ENCODE measurements around the gene CNTFR. TPM values are rescaled to one million over a fixed set of nuclear protein-coding genes. Genes with fewer than 3 reads are reported as not detected.

Gene CNTFR
- total and polyA plus RNA-seq, 10 of the 15 experiments (the other 5 are each of a cell fraction or from before 2014, with no cell fraction given), result not detected

DNA sequence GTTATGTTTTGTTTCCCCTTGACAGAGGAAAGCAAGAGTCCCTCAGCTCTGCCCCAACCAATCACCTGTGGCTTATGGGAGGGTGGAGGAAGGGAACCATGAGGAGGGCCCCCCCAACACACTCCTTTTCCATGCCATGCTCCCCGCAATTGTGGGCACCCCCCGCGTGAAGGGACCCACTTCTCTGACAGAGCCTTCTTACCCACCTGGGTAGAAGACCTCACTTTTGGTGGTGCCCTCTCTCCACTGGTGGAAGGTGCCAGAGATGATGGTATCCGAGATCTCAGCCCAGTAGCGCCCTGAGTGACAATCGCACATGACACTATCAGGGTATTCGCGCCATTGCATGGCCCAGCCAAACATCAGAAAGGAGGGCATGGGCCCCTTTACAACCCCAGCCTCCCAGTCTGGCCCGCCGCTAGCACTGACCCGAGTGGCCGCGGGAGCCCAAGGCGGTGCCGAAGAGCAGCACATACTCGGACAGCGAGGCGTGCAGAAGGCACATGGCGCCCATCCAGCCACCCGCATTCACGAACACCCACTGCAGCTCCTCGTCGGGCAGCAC, 47.3 kb upstream of the CNTFR start (continued):
- TF ChIP-seq FOXK2 (IDR thresholded peaks at IDR 0.05) (no peak), MXI1 (IDR thresholded peaks at IDR 0.05; ENCODE audit: low read depth, low read length) (peak; percentile 43), BRCA1 (IDR thresholded peaks at IDR 0.05; ENCODE audit: low read depth, low read length) (no peak), FOS (IDR thresholded peaks at IDR 0.05; ENCODE audit: borderline replicate concordance, extremely low read depth, insufficient read length) (no peak), CHD2 (IDR thresholded peaks at IDR 0.05; ENCODE audit: borderline replicate concordance, low read depth, low read length) (no peak), IRF4 (IDR thresholded peaks at IDR 0.05; ENCODE audit: low read depth, low read length) (no peak), HDAC2 (IDR thresholded peaks at IDR 0.05) (0 out of 2 replicates have a peak, but pooled peaks have one; percentile 80), SRF (IDR thresholded peaks at IDR 0.05; ENCODE audit: low read depth in 2 of 2, low read length in 2 of 2) (no peak), BACH1 (IDR thresholded peaks at IDR 0.05; ENCODE audit: borderline replicate concordance) (no peak), ZNF274 (IDR thresholded peaks at IDR 0.05; ENCODE audit: insufficient read depth, insufficient read length) (no peak), CBX3 (IDR thresholded peaks at IDR 0.05; ENCODE audit: borderline replicate concordance, low read depth) (no peak), MYC (IDR thresholded peaks at IDR 0.05; ENCODE audit: insufficient read depth, insufficient read length, insufficient replicate concordance, low read length, severe bottlenecking) (peak; percentile 57), PAX5 (IDR thresholded peaks at IDR 0.05; ENCODE audit: borderline replicate concordance, low read depth, low read length) (no peak), TBL1XR1 (IDR thresholded peaks at IDR 0.05; ENCODE audit: low read depth, low read length) (no peak), KAT2A (conservative IDR thresholded peaks at IDR 0.05; ENCODE audit: control insufficient read depth, low read depth, low read length) (no peak), RELA (IDR thresholded peaks at IDR 0.05; ENCODE audit: borderline replicate concordance, partially characterized antibody) (no peak), EZH2 (IDR thresholded peaks at IDR 0.05; ENCODE audit: borderline replicate concordance, control insufficient read depth, low read depth, low read length) (no peak), MEF2B (IDR thresholded peaks at IDR 0.05; ENCODE audit: partially characterized antibody, poor library complexity, severe bottlenecking) (no peak), SREBF1 (IDR thresholded peaks at IDR 0.05; ENCODE audit: low read length) (no peak), CBX5 (IDR thresholded peaks at IDR 0.05; ENCODE audit: low read depth) (no peak)
- TF ChIP-seq, protein P1, sequence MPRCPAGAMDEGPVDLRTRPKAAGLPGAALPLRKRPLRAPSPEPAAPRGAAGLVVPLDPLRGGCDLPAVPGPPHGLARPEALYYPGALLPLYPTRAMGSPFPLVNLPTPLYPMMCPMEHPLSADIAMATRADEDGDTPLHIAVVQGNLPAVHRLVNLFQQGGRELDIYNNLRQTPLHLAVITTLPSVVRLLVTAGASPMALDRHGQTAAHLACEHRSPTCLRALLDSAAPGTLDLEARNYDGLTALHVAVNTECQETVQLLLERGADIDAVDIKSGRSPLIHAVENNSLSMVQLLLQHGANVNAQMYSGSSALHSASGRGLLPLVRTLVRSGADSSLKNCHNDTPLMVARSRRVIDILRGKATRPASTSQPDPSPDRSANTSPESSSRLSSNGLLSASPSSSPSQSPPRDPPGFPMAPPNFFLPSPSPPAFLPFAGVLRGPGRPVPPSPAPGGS (IDR thresholded peaks at IDR 0.05; ENCODE audit: borderline replicate concordance, insufficient read depth, low read depth, low read length, poor library complexity, severe bottlenecking), result no peak
- TF ChIP-seq, protein P2, sequence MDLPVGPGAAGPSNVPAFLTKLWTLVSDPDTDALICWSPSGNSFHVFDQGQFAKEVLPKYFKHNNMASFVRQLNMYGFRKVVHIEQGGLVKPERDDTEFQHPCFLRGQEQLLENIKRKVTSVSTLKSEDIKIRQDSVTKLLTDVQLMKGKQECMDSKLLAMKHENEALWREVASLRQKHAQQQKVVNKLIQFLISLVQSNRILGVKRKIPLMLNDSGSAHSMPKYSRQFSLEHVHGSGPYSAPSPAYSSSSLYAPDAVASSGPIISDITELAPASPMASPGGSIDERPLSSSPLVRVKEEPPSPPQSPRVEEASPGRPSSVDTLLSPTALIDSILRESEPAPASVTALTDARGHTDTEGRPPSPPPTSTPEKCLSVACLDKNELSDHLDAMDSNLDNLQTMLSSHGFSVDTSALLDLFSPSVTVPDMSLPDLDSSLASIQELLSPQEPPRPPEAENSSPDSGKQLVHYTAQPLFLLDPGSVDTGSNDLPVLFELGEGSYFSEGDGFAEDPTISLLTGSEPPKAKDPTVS (IDR thresholded peaks at IDR 0.05; ENCODE audit: low read depth, low read length), result no peak
- TF ChIP-seq, protein P3, sequence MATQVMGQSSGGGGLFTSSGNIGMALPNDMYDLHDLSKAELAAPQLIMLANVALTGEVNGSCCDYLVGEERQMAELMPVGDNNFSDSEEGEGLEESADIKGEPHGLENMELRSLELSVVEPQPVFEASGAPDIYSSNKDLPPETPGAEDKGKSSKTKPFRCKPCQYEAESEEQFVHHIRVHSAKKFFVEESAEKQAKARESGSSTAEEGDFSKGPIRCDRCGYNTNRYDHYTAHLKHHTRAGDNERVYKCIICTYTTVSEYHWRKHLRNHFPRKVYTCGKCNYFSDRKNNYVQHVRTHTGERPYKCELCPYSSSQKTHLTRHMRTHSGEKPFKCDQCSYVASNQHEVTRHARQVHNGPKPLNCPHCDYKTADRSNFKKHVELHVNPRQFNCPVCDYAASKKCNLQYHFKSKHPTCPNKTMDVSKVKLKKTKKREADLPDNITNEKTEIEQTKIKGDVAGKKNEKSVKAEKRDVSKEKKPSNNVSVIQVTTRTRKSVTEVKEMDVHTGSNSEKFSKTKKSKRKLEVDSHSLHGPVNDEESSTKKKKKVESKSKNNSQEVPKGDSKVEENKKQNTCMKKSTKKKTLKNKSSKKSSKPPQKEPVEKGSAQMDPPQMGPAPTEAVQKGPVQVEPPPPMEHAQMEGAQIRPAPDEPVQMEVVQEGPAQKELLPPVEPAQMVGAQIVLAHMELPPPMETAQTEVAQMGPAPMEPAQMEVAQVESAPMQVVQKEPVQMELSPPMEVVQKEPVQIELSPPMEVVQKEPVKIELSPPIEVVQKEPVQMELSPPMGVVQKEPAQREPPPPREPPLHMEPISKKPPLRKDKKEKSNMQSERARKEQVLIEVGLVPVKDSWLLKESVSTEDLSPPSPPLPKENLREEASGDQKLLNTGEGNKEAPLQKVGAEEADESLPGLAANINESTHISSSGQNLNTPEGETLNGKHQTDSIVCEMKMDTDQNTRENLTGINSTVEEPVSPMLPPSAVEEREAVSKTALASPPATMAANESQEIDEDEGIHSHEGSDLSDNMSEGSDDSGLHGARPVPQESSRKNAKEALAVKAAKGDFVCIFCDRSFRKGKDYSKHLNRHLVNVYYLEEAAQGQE (IDR thresholded peaks at IDR 0.05; ENCODE audit: low read depth, low read length), result no peak
- TF ChIP-seq, protein P4, sequence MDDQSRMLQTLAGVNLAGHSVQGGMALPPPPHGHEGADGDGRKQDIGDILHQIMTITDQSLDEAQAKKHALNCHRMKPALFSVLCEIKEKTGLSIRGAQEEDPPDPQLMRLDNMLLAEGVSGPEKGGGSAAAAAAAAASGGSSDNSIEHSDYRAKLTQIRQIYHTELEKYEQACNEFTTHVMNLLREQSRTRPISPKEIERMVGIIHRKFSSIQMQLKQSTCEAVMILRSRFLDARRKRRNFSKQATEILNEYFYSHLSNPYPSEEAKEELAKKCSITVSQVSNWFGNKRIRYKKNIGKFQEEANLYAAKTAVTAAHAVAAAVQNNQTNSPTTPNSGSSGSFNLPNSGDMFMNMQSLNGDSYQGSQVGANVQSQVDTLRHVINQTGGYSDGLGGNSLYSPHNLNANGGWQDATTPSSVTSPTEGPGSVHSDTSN (IDR thresholded peaks at IDR 0.05; ENCODE audit: insufficient replicate concordance, low read depth, low read length), result no peak
